ENCODE measurements around the gene ELMOD1.
A peak's percentile ranks its signal among the peaks of the same experiment; 100 is the strongest.
"Not testable (repeated sequence)": the region's sequence is repeated elsewhere in the genome, so short reads cannot be mapped to it uniquely, and the experiment has no call there.

ELMOD1 gene

GRCh38 chr11:107590460-107591377 is at the start of gene ELMOD1:
ELMOD1 (plus strand) TSS chr11:107591147; CDS start chr11:107618190, 27,043 bp downstream.
- DNase-seq, result peak; percentile 34

GRCh38 chr11:107545101-107545514 is 45.8 kb upstream of the ELMOD1 start:
- no peak for DNase-seq

- DNase-seq, result no peak
Observed at GRCh38 chr11:107547961-107548360, 43.0 kb upstream of the ELMOD1 start.

- peak; percentile 1 for DNase-seq
Observed at GRCh38 chr11:107549253-107549953, 41.5 kb upstream of the ELMOD1 start.

- no peak for DNase-seq
Observed at GRCh38 chr11:107549954-107550285, 41.0 kb upstream of the ELMOD1 start.

GRCh38 chr11:107550304-107550703 is 40.6 kb upstream of the ELMOD1 start:
- DNase-seq, result no peak

- no peak for DNase-seq
Observed at GRCh38 chr11:107561688-107562087, 29.3 kb upstream of the ELMOD1 start.

- DNase-seq, result no peak
Observed at GRCh38 chr11:107562647-107563208, 28.2 kb upstream of the ELMOD1 start.

- peak; percentile 42 for DNase-seq
Observed at GRCh38 chr11:107563702-107564101, 27.2 kb upstream of the ELMOD1 start.

- DNase-seq, result no peak
Observed at GRCh38 chr11:107564877-107565218, 26.1 kb upstream of the ELMOD1 start.

GRCh38 chr11:107565219-107565937 is 25.6 kb upstream of the ELMOD1 start, which contains the start of gene ALKBH8:
ALKBH8 (minus strand) TSS chr11:107565735; CDS start chr11:107560893, 4,842 bp downstream.
- peak; percentile 72 for DNase-seq

- not testable (repeated sequence) for DNase-seq
Observed at GRCh38 chr11:107565955-107566501, 24.9 kb upstream of the ELMOD1 start.

- DNase-seq, result no peak
Observed at GRCh38 chr11:107566569-107566968, 24.4 kb upstream of the ELMOD1 start.

GRCh38 chr11:107567739-107568335 is 23.1 kb upstream of the ELMOD1 start:
- peak; percentile 14 for DNase-seq

- DNase-seq, result no peak
Observed at GRCh38 chr11:107570015-107570414, 20.9 kb upstream of the ELMOD1 start.

- no peak for DNase-seq
Observed at GRCh38 chr11:107573438-107573837, 17.5 kb upstream of the ELMOD1 start.

GRCh38 chr11:107576497-107577345 is 14.2 kb upstream of the ELMOD1 start:
- peak; percentile 16 for DNase-seq

GRCh38 chr11:107577346-107577711 is 13.6 kb upstream of the ELMOD1 start:
- no peak for DNase-seq

GRCh38 chr11:107579169-107579568 is 11.8 kb upstream of the ELMOD1 start:
- not testable (repeated sequence) for DNase-seq

- no peak for DNase-seq
Observed at GRCh38 chr11:107581147-107581546, 9.8 kb upstream of the ELMOD1 start.

- DNase-seq, result no peak
Observed at GRCh38 chr11:107583629-107584195, 7.2 kb upstream of the ELMOD1 start.

Data from NCI-H2171 treated with DMSO at 0.1 percent for 48 hours (cell line).